Natural killer cell (primary cell): Measurements from ENCODE around the gene FMN1. TPM values are rescaled to one million over a fixed set of nuclear protein-coding genes. Genes with fewer than 3 reads are reported as not detected.

Source experiments
- ATAC-seq, 3 donors: fragments of 150-1000 bp in 2 of 3; fragments of 200-7000 bp in 1 of 3; cut with Tn5 transposase; 1 replicate in 1 of 3; 2 replicates in 2 of 3; pipeline ENCODE4 v1.10.0; 2021; ENCODE audit warnings: mild to moderate bottlenecking in 2 of 3, moderate library complexity in 2 of 3
- DNase-seq, 2 donors: peaks; one replicate each; pipeline versions ENCODE4 v3.0.0 to v3.0.0-alpha.2; 2013 to 2021; ENCODE audit warnings: mixed read lengths in 1 of 2
- H3K27ac ChIP-seq: one replicate; pipeline ENCODE4 v1.5.1; 2013; ENCODE audit warnings: mild to moderate bottlenecking, low read length
- H3K27me3 ChIP-seq: one replicate; pipeline ENCODE4 v1.6.1; 2013; ENCODE audit warnings: low read length; ENCODE audit not compliant: control insufficient read depth, insufficient read depth
- H3K36me3 ChIP-seq: one replicate; pipeline ENCODE4 v1.6.1; 2013; ENCODE audit warnings: low read length; ENCODE audit not compliant: control insufficient read depth, insufficient read depth
- H3K4me1 ChIP-seq: one replicate; pipeline ENCODE4 v1.6.1; 2013; ENCODE audit warnings: low read length; ENCODE audit not compliant: control insufficient read depth, insufficient read depth
- H3K4me3 ChIP-seq: one replicate; pipeline ENCODE4 v1.5.1; 2013; ENCODE audit warnings: low read length
- H3K9me3 ChIP-seq: one replicate; pipeline ENCODE4 v1.6.1; 2013; ENCODE audit warnings: low read length; ENCODE audit not compliant: control insufficient read depth, insufficient read depth
- H3K27ac Mint-ChIP-seq, 2 donors: one replicate each; pipeline ENCODE4 v1.8.0; 2022; ENCODE audit warnings: mild to moderate bottlenecking in 2 of 2, mixed read lengths in 2 of 2, moderate library complexity in 1 of 2
- H3K27me3 Mint-ChIP-seq, 2 donors: one replicate each; pipeline ENCODE4 v1.8.0; 2022; ENCODE audit warnings: low read depth in 2 of 2, mixed read lengths in 2 of 2
- H3K36me3 Mint-ChIP-seq: one replicate; pipeline ENCODE4 v1.8.0; 2022; ENCODE audit warnings: mixed read lengths
- H3K4me1 Mint-ChIP-seq, 2 donors: one replicate each; pipeline ENCODE4 v1.8.0; 2022; ENCODE audit warnings: mixed read lengths in 2 of 2
- H3K4me3 Mint-ChIP-seq: one replicate; pipeline ENCODE4 v1.8.0; 2022; ENCODE audit warnings: mild to moderate bottlenecking, moderate library complexity, mixed read lengths
- H3K9me3 Mint-ChIP-seq, 2 donors: one replicate each; pipeline ENCODE4 v1.8.0; 2022; ENCODE audit warnings: mixed read lengths in 2 of 2
- CTCF ChIP-seq: fragments of 200-600 bp; IDR thresholded peaks from one replicate; pipeline ENCODE4 v1.8.0; 2022; ENCODE audit warnings: antibody characterized with exemption
- WGBS: methylation state at CpG from one replicate; pipeline ENCODE4 v1.1.7; 2013; ENCODE audit warnings: missing lambda C conversion rate; ENCODE audit not compliant: insufficient coverage; 5-methylcytosine and 5-hydroxymethylcytosine counted together
- intact Hi-C: fragments of 100-400 bp; cut with micrococcal nuclease; formaldehyde crosslinking; loops from one replicate; pipeline ENCODE4 v1.14.2; 2022
- total RNA-seq, 4 donors: library from RNA; stranded (reverse); fragments of 120-200 nt in 1 of 4; gene quantifications; one replicate each; pipeline versions ENCODE4 v1.2.3 to v1.2.4, GENCODE V29; 2013 to 2022

FMN1 gene
- total RNA-seq, 3 donors from 2014 or later (not counting 1 experiment from before 2014, with no cell fraction given), result 2.0 to 19.2 (median 2.2) TPM

- H3K4me3 ChIP-seq, result no peak overlapping the region
- intact Hi-C loops, result no loop called here
- H3K36me3 Mint-ChIP-seq, result no peaks in the 10 kb centered on the region
- H3K4me1 Mint-ChIP-seq, result no peaks in the 10 kb centered on the region
- WGBS, result 92% methylated on average over 43 of the region's 43 CpGs
- no peak overlapping the region for H3K4me3 Mint-ChIP-seq
- H3K4me1 ChIP-seq, result no peaks in the 10 kb centered on the region
- no peaks in the 10 kb centered on the region for H3K9me3 Mint-ChIP-seq
- peaks cover 4 to 7% of the 10 kb centered on the region in 2 donors for H3K27me3 Mint-ChIP-seq
- no peaks in the 10 kb centered on the region for H3K36me3 ChIP-seq
- ATAC-seq (no peak), DNase-seq (no peak)
- H3K9me3 ChIP-seq, result no peaks in the 10 kb centered on the region
- H3K27ac ChIP-seq, result no peak overlapping the region
- TF ChIP-seq CTCF, result no peak
- no peaks in the 10 kb centered on the region for H3K27me3 ChIP-seq
- H3K27ac Mint-ChIP-seq, result no peak overlapping the region
Observed at GRCh38 chr15:33019354-33019981, 175.0 kb downstream of the FMN1 start.

GRCh38 chr15:33016405-33017024 lies 178.0 kb downstream of the FMN1 start:
- Histone ChIP-seq H3K27me3 (no peaks in the 10 kb centered on the region), H3K4me1 (no peaks in the 10 kb centered on the region), H3K9me3 (no peaks in the 10 kb centered on the region), H3K4me3 (no peak overlapping the region), H3K27ac (no peak overlapping the region), H3K36me3 (no peaks in the 10 kb centered on the region)
- intact Hi-C loops, result no loop called here
- H3K4me3 Mint-ChIP-seq, result no peak overlapping the region
- peak in 1 of 2 donors; percentile 20 for DNase-seq
- ATAC-seq, result no peak
- WGBS, result 80% methylated on average over 10 of the region's 10 CpGs
- peaks cover 0 to 5% of the 10 kb centered on the region in 2 donors for H3K4me1 Mint-ChIP-seq
- peaks cover 0 to 21% of the 10 kb centered on the region in 2 donors for H3K27me3 Mint-ChIP-seq
- no peak for TF ChIP-seq CTCF
- no peak overlapping the region for H3K27ac Mint-ChIP-seq
- no peaks in the 10 kb centered on the region for H3K36me3 Mint-ChIP-seq
- no peaks in the 10 kb centered on the region for H3K9me3 Mint-ChIP-seq

GRCh38 chr15:33014586-33014985 lies 179.9 kb downstream of the FMN1 start:
- Mint-ChIP-seq H3K9me3 (no peaks in the 10 kb centered on the region), H3K36me3 (no peaks in the 10 kb centered on the region), H3K27me3 (peaks cover 0 to 22% of the 10 kb centered on the region in 2 donors), H3K4me1 (peaks cover 0 to 5% of the 10 kb centered on the region in 2 donors), H3K27ac (no peak overlapping the region), H3K4me3 (no peak overlapping the region)
- ATAC-seq (no peak), DNase-seq (no peak)
- Histone ChIP-seq H3K36me3 (no peaks in the 10 kb centered on the region), H3K27me3 (no peaks in the 10 kb centered on the region), H3K27ac (no peak overlapping the region), H3K9me3 (no peaks in the 10 kb centered on the region), H3K4me1 (no peaks in the 10 kb centered on the region), H3K4me3 (no peak overlapping the region)
- no peak for TF ChIP-seq CTCF
- WGBS, result no CpG with 5 or more reads among the region's 1 CpG
- intact Hi-C loops, result no loop called here
